Osteocyte (in vitro differentiated cells): Measurements from ENCODE around the gene QSER1. TPM values are rescaled to one million over a fixed set of nuclear protein-coding genes. Genes with fewer than 3 reads are reported as not detected.
"Not testable (repeated sequence)": the region's sequence is repeated elsewhere in the genome, so short reads cannot be mapped to it uniquely, and the experiment has no call there.

Experiments
- DNase-seq: peaks from one replicate; pipeline ENCODE4 v3.0.0; 2021; ENCODE audit warnings: mixed read lengths; ENCODE audit not compliant: unreplicated experiment; ENCODE audit errors: extremely low spot score
- H3K27ac Mint-ChIP-seq: one replicate; pipeline ENCODE4 v1.8.0; 2021; ENCODE audit warnings: mild to moderate bottlenecking, mixed read lengths; ENCODE audit not compliant: unreplicated experiment
- H3K27me3 Mint-ChIP-seq: one replicate; pipeline ENCODE4 v1.8.0; 2021; ENCODE audit warnings: mixed read lengths; ENCODE audit not compliant: unreplicated experiment
- H3K36me3 Mint-ChIP-seq: one replicate; pipeline ENCODE4 v1.8.0; 2021; ENCODE audit warnings: mixed read lengths; ENCODE audit not compliant: unreplicated experiment
- H3K4me1 Mint-ChIP-seq: one replicate; pipeline ENCODE4 v1.8.0; 2021; ENCODE audit warnings: mixed read lengths; ENCODE audit not compliant: unreplicated experiment
- H3K4me3 Mint-ChIP-seq: one replicate; pipeline ENCODE4 v1.8.0; 2021; ENCODE audit warnings: mild to moderate bottlenecking, moderate library complexity, mixed read lengths; ENCODE audit not compliant: unreplicated experiment
- H3K9me3 Mint-ChIP-seq: one replicate; pipeline ENCODE4 v1.8.0; 2021; ENCODE audit warnings: mixed read lengths; ENCODE audit not compliant: unreplicated experiment
- total RNA-seq: library from RNA; stranded (reverse); gene quantifications from 2 replicates; pipeline ENCODE4 v1.2.1, GENCODE V29; 2021
- TF ChIP-seq, protein P1 (sequence below): fragments of 200-600 bp; sonication (generic); IDR thresholded peaks from 2 replicates; pipeline ENCODE4 v1.5.0; 2021; ENCODE audit warnings: antibody characterized with exemption, mild to moderate bottlenecking, moderate library complexity

The QSER1 gene
- total RNA-seq, 1 donor from 2014 or later, result 32.4 TPM

DNA sequence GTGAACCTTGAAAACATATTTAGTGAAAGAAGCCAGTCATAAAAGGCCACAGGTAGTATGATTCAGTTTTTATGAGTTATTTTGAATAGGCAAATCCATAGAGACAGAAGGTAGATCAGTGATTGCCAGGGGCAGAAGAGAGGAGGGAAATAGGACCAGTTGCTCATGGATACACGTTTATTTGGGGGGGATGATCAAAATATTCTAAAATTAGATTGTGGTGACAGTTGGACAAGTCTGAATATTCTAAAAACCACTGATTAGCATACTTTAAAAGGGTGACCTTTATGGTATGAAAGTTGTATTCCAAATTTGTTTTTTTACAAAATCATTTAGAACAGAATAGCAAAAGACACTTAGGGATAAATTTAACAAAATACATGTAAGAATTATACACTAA, 28.6 kb downstream of the QSER1 start:
- DNase-seq, result no peak
- no peaks in the 10 kb centered on the region for H3K9me3 Mint-ChIP-seq
- peaks cover 4% of the 10 kb centered on the region for H3K36me3 Mint-ChIP-seq
- TF ChIP-seq, protein P1, sequence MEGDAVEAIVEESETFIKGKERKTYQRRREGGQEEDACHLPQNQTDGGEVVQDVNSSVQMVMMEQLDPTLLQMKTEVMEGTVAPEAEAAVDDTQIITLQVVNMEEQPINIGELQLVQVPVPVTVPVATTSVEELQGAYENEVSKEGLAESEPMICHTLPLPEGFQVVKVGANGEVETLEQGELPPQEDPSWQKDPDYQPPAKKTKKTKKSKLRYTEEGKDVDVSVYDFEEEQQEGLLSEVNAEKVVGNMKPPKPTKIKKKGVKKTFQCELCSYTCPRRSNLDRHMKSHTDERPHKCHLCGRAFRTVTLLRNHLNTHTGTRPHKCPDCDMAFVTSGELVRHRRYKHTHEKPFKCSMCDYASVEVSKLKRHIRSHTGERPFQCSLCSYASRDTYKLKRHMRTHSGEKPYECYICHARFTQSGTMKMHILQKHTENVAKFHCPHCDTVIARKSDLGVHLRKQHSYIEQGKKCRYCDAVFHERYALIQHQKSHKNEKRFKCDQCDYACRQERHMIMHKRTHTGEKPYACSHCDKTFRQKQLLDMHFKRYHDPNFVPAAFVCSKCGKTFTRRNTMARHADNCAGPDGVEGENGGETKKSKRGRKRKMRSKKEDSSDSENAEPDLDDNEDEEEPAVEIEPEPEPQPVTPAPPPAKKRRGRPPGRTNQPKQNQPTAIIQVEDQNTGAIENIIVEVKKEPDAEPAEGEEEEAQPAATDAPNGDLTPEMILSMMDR, result no peak
- H3K4me3 Mint-ChIP-seq, result no peak overlapping the region
- H3K27me3 Mint-ChIP-seq, result no peaks in the 10 kb centered on the region
- peaks cover 6% of the 10 kb centered on the region for H3K4me1 Mint-ChIP-seq
- H3K27ac Mint-ChIP-seq, result no peak overlapping the region

DNA sequence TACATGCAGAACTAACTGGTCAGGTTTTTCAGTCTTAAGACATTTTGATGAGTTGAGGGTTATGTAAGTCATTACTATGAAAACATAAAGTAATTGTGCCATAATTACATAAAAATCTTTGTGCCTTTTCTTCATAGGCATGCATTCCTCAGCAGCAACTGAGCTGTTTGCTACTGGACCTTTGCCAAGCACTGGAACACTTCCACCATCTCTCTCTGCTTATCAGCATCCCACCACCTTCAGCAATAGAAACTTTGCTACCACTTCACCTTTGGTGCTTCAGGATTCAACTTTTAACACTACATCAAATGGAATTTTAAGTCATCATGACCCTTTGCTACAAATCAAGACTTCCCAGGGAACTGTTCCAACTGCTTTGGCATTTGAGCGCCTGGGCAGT, 39.0 kb downstream of the QSER1 start:
- H3K4me3 Mint-ChIP-seq, result no peak overlapping the region
- TF ChIP-seq, protein P1, result no peak

DNA sequence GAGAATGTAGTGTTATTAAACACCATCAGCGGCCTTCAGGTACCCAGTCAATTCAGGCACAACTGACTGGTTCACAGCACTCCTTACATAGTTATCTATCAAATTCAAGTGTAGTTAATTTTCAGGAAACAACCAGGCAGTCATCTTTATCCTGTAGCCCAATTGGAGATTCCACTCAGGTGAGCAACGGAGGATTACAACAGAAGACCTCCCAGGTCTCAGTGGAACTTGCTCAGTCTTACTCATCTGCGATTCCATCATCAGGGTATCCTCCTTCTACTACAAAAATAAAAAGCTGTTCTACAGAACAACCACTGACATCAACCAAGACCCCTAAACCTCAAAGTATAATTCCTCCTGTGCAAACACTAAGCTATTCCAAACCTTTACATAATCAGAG, 39.6 kb downstream of the QSER1 start:
- Mint-ChIP-seq H3K27ac (no peak overlapping the region), H3K9me3 (no peaks in the 10 kb centered on the region), H3K4me3 (no peak overlapping the region), H3K36me3 (peaks cover 42% of the 10 kb centered on the region), H3K4me1 (peaks cover 2% of the 10 kb centered on the region), H3K27me3 (no peaks in the 10 kb centered on the region)
- TF ChIP-seq, protein P1, result no peak
- no peak for DNase-seq

More for the DNA sequence above, 39.0 kb downstream of the QSER1 start:
- no peaks in the 10 kb centered on the region for H3K9me3 Mint-ChIP-seq
- H3K27me3 Mint-ChIP-seq, result no peaks in the 10 kb centered on the region
- no peak overlapping the region for H3K27ac Mint-ChIP-seq
- no peak for DNase-seq
- H3K4me1 Mint-ChIP-seq, result peaks cover 2% of the 10 kb centered on the region
- H3K36me3 Mint-ChIP-seq, result peaks cover 41% of the 10 kb centered on the region

DNA sequence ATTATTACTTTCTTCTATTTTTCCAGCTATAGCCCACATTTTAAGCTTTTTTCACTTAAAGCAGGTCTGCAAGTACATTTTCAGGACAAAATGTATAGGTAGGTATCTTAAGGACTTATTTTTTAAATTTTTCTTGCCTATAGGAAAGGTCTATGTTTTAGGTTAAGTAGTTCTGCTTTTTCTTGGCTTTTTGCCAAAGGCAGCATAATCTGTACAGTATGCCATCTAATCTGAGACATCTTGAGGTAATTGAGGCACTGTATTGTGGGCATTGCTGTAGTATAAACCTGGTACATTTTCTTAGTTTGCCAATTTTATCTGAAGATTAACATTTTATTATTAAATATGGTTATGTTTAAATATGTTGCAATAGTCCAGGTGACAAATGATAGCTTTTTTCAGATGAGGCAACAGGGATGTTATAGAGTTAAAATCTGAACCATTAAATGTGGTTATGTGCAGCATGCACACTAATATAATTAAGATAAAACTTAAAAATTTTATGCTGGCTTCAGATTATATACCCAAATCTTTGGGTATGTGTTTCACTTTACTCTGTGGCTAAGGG, 42.9 kb downstream of the QSER1 start:
- H3K4me1 Mint-ChIP-seq, result peaks cover 16% of the 10 kb centered on the region
- H3K4me3 Mint-ChIP-seq, result no peak overlapping the region
- H3K27ac Mint-ChIP-seq, result no peak overlapping the region
- H3K9me3 Mint-ChIP-seq, result no peaks in the 10 kb centered on the region
- TF ChIP-seq, protein P1, result no peak
- no peak for DNase-seq
- H3K27me3 Mint-ChIP-seq, result no peaks in the 10 kb centered on the region
- H3K36me3 Mint-ChIP-seq, result peaks cover 45% of the 10 kb centered on the region

DNA sequence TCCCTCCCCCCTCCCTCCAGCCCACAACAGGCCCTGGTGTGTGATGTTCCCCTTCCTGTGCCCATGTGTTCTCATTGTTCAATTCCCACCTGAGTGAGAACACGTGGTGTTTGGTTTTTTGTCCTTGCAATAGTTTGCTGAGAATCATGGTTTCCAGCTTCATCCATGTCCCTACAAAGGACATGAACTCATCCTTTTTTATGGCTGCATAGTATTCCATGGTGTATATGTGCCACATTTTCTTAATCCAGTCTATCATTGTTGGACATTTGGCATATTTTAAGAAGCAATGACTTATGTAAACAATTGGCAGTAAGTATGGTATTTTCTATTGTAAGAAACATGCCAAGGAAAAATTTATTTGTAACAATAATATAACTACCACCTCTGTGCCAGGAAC, 43.6 kb downstream of the QSER1 start:
- Mint-ChIP-seq H3K36me3 (peaks cover 45% of the 10 kb centered on the region), H3K4me1 (peaks cover 19% of the 10 kb centered on the region)
- not testable (repeated sequence) for DNase-seq, H3K4me3 Mint-ChIP-seq, H3K9me3 Mint-ChIP-seq, H3K27ac Mint-ChIP-seq, H3K27me3 Mint-ChIP-seq

DNA sequence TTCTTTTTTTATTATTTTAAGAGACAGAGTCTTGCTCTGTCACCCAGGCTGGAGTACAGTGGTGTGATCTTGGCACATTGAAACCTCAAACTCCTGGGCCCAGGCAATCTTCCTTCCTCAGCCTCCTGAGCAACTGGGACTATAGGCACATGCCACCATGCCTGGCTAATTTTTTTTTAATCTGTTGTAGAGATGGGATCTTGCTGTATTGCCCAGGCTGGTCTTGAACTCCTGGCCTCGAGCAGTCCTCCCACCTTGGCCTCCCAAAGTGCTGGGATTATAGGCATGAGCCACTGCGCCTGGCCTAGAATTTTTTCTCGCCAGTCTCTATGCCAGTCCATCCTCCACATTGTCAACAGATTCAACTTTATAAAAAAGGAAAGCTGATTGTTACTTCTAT, 44.7 kb downstream of the QSER1 start:
- H3K9me3 Mint-ChIP-seq, DNase-seq, H3K27ac Mint-ChIP-seq, H3K27me3 Mint-ChIP-seq, H3K4me3 Mint-ChIP-seq: not testable (repeated sequence)
- Mint-ChIP-seq H3K36me3 (peaks cover 37% of the 10 kb centered on the region), H3K4me1 (peaks cover 19% of the 10 kb centered on the region)
